H9 (cell line): ENCODE data around the gene BEST2. TPM values are rescaled to one million over a fixed set of nuclear protein-coding genes. Genes with fewer than 3 reads are reported as not detected.
A peak's percentile ranks its signal among the peaks of the same experiment; 100 is the strongest.

Source experiments
- DNase-seq: peaks from one replicate; pipeline ENCODE4 v3.0.0-alpha.2; 2017
- H2AFZ ChIP-seq: one replicate; pipeline ENCODE4 v1.6.1; 2013; ENCODE audit warnings: mild to moderate bottlenecking, low read length, control low read depth, moderate library complexity
- H2AK5ac ChIP-seq: 2 replicates; pipeline ENCODE4 v1.6.1; 2013; ENCODE audit warnings: low read length, control low read depth, mixed read lengths; ENCODE audit not compliant: insufficient read length
- H2BK120ac ChIP-seq: one replicate; pipeline ENCODE4 v1.6.1; 2013; ENCODE audit warnings: low read depth, mild to moderate bottlenecking, low read length, control low read depth, inconsistent platforms; ENCODE audit not compliant: poor library complexity, severe bottlenecking
- H2BK12ac ChIP-seq: 2 replicates; pipeline ENCODE4 v1.6.1; 2013; ENCODE audit warnings: low read length, control low read depth, mixed read lengths, low read depth; ENCODE audit not compliant: insufficient read length
- H2BK15ac ChIP-seq: 2 replicates; pipeline ENCODE4 v1.6.1; 2013; ENCODE audit warnings: low read depth, low read length, control low read depth
- H2BK20ac ChIP-seq: one replicate; pipeline ENCODE4 v1.6.1; 2013; ENCODE audit warnings: low read depth, mild to moderate bottlenecking, low read length, control low read depth, inconsistent platforms; ENCODE audit not compliant: poor library complexity, severe bottlenecking
- H2BK5ac ChIP-seq: 2 replicates; pipeline ENCODE4 v1.6.1; 2013; ENCODE audit warnings: low read length, control low read depth, mixed read lengths; ENCODE audit not compliant: insufficient read length
- H3K14ac ChIP-seq: 2 replicates; pipeline ENCODE4 v1.6.1; 2013; ENCODE audit warnings: low read length, control low read depth; ENCODE audit not compliant: insufficient read depth
- H3K18ac ChIP-seq: 2 replicates; pipeline ENCODE4 v1.6.1; 2013; ENCODE audit warnings: low read depth, mild to moderate bottlenecking, mixed read lengths, low read length, control low read depth; ENCODE audit not compliant: insufficient read length
- H3K23ac ChIP-seq: 2 replicates; pipeline ENCODE4 v1.6.1; 2013; ENCODE audit warnings: low read length, control low read depth, mixed read lengths, low read depth; ENCODE audit not compliant: insufficient read length
- H3K23me2 ChIP-seq: 2 replicates; pipeline ENCODE4 v1.6.1; 2013; ENCODE audit warnings: low read depth, mild to moderate bottlenecking, mixed read lengths, low read length, control low read depth; ENCODE audit not compliant: insufficient read length, poor library complexity, severe bottlenecking
- H3K27ac ChIP-seq: 2 replicates; pipeline ENCODE4 v1.5.1; 2013; ENCODE audit warnings: low read length, control low read depth, mixed read lengths, low read depth; ENCODE audit not compliant: insufficient read length
- H3K27me3 ChIP-seq: 2 replicates; pipeline ENCODE4 v1.6.1; 2013; ENCODE audit warnings: low read length, control low read depth, inconsistent platforms; ENCODE audit not compliant: insufficient read depth
- H3K4ac ChIP-seq: 2 replicates; pipeline ENCODE4 v1.6.1; 2013; ENCODE audit warnings: low read depth, mild to moderate bottlenecking, control low read depth, inconsistent platforms, low read length, moderate library complexity
- H3K4me1 ChIP-seq: 2 replicates; pipeline ENCODE4 v1.6.1; 2013; ENCODE audit warnings: low read length, control low read depth, inconsistent platforms; ENCODE audit not compliant: insufficient read depth
- H3K4me2 ChIP-seq: 2 replicates; pipeline ENCODE4 v1.6.1; 2013; ENCODE audit warnings: low read length, control low read depth, mixed read lengths; ENCODE audit not compliant: insufficient read length, insufficient read depth
- H3K56ac ChIP-seq: 2 replicates; pipeline ENCODE4 v1.6.1; 2013; ENCODE audit warnings: low read depth, mild to moderate bottlenecking, mixed read lengths, low read length, control low read depth; ENCODE audit not compliant: insufficient read length
- H3K79me1 ChIP-seq: 2 replicates; pipeline ENCODE4 v1.6.1; 2013; ENCODE audit warnings: low read depth, mild to moderate bottlenecking, moderate library complexity, low read length, control low read depth, inconsistent platforms; ENCODE audit not compliant: insufficient read depth, poor library complexity, severe bottlenecking
- H3K79me2 ChIP-seq: 2 replicates; pipeline ENCODE4 v1.6.1; 2013; ENCODE audit warnings: low read length, control low read depth, inconsistent platforms; ENCODE audit not compliant: insufficient read depth
- H3K9ac ChIP-seq: 2 replicates; pipeline ENCODE4 v1.6.1; 2013; ENCODE audit warnings: low read length, control low read depth, mixed read lengths; ENCODE audit not compliant: insufficient read length; ENCODE audit errors: extremely low read depth
- H3K9me3 ChIP-seq: one replicate; pipeline ENCODE4 v1.6.1; 2013; ENCODE audit warnings: low read depth, low read length, inconsistent platforms; ENCODE audit not compliant: control insufficient read depth
- H3T11ph ChIP-seq: one replicate; pipeline ENCODE4 v1.6.1; 2013; ENCODE audit warnings: mild to moderate bottlenecking, low read length, control low read depth, inconsistent platforms
- H4K20me1 ChIP-seq: one replicate; pipeline ENCODE4 v1.6.1; 2013; ENCODE audit not compliant: control insufficient read depth, insufficient read length, insufficient read depth
- H4K5ac ChIP-seq: 2 replicates; pipeline ENCODE4 v1.6.1; 2013; ENCODE audit warnings: low read depth, mild to moderate bottlenecking, mixed read lengths, low read length, control low read depth; ENCODE audit not compliant: insufficient read length
- H4K8ac ChIP-seq: replicated peaks from 2 replicates; pipeline ENCODE4 v1.6.1; 2013; ENCODE audit warnings: low read length, control low read depth, mixed read lengths, low read depth; ENCODE audit not compliant: insufficient read length
- H4K91ac ChIP-seq: 2 replicates; pipeline ENCODE4 v1.6.1; 2013; ENCODE audit warnings: low read depth, mild to moderate bottlenecking, moderate library complexity, mixed read lengths, low read length, control low read depth; ENCODE audit not compliant: insufficient read length
- H3K27ac Mint-ChIP-seq, 3 experiments: 2 replicates in 2 of 3; 3 replicates in 1 of 3; pipeline ENCODE4 v1.8.0; 2020 to 2021; ENCODE audit warnings: mixed read lengths in 3 of 3, mild to moderate bottlenecking in 1 of 3, moderate library complexity in 1 of 3
- H3K27me3 Mint-ChIP-seq: 2 replicates; pipeline ENCODE4 v1.8.0; 2021; ENCODE audit warnings: low read depth, mild to moderate bottlenecking, moderate library complexity, mixed read lengths
- H3K36me3 Mint-ChIP-seq, 3 experiments: 2 replicates in 2 of 3; 3 replicates in 1 of 3; pipeline ENCODE4 v1.8.0; 2020 to 2021; ENCODE audit warnings: low read depth in 3 of 3, mixed read lengths in 3 of 3; ENCODE audit not compliant: insufficient read depth in 1 of 3
- H3K4me1 Mint-ChIP-seq, 2 experiments: 2 replicates each; pipeline ENCODE4 v1.8.0; 2020; ENCODE audit warnings: mixed read lengths in 2 of 2
- H3K4me3 Mint-ChIP-seq, 2 experiments: 2 replicates in 1 of 2; 3 replicates in 1 of 2; pipeline ENCODE4 v1.8.0; 2020 to 2021; ENCODE audit warnings: mild to moderate bottlenecking in 2 of 2, mixed read lengths in 2 of 2, moderate library complexity in 1 of 2
- H3K9me3 Mint-ChIP-seq, 2 experiments: 2 replicates in 1 of 2; 3 replicates in 1 of 2; pipeline ENCODE4 v1.8.0; 2020; ENCODE audit warnings: mild to moderate bottlenecking in 2 of 2, mixed read lengths in 2 of 2, moderate library complexity in 1 of 2
- WGBS: extraction: QIAGEN DNeasy Blood & Tissue Kit; methylation state at CpG from one replicate; pipeline ENCODE4 v1.1.7; 2013; ENCODE audit warnings: missing lambda C conversion rate, low lambda C conversion rate, mixed read lengths; ENCODE audit not compliant: insufficient read length; ENCODE audit errors: extremely low coverage; 5-methylcytosine and 5-hydroxymethylcytosine counted together
- total RNA-seq: library from RNA; stranded (reverse); gene quantifications from 2 replicates; pipeline ENCODE4 v1.2.1, GENCODE V29; 2021
- TF ChIP-seq, protein P1 (sequence below): fragments of 200-600 bp; sonication (generic); conservative IDR thresholded peaks from 3 replicates; pipeline ENCODE4 v1.8.0; 2021; ENCODE audit warnings: antibody characterized with exemption, mild to moderate bottlenecking

The BEST2 gene
- total RNA-seq, 1 experiment from 2014 or later = 1.6 TPM

DNA sequence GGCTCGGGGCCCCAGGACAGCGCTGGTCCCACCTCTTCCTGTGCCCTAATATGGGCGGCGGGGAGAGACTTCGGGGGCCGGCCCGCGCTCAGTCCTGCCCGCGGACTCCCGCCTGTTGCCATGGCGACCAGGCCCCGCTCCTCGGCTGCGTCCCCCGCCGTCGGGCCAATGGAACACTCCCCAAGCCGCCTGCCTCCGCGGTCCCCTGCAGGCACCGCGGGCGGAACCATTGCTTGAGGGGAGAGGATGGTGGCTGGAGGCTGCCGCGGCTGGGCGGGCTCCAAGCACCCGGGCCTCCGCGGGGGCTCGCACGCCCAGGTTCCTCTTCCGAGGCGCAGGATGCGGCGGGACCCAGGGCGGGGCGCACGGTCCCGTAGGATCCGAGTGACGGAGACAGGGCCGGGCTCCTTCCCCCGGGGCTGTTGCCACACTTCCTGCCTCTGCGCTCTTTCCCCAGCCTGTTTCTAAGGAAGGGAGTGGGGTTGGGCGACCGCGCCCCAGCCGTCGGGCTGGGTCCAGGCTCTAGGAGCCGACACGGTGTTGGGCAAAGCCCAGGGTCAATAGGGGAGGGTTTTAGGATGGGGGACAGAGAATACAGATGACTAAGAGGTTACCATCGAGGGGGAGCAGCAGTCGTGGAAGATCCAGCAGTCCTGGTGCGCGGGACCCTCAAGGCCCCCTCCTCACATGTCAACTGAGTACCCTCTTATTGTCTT lies 38.5 kb downstream of the BEST2 start:
- H3K4ac ChIP-seq = no peak overlapping the region
- no peak overlapping the region for H2BK12ac ChIP-seq
- H2BK20ac ChIP-seq = no peak overlapping the region
- Mint-ChIP-seq H3K4me1 (peaks cover 31 to 32% of the 10 kb centered on the region in 2 experiments), H3K4me3 (peak overlapping the region; percentile 76 to 85), H3K36me3 (no peaks in the 10 kb centered on the region), H3K27me3 (peaks cover 8% of the 10 kb centered on the region), H3K9me3 (no peaks in the 10 kb centered on the region), H3K27ac (peak overlapping the region in 2 of 3 experiments; percentile 46 to 73; a peak in 4 of 7 replicates)
- no peak overlapping the region for H3K9ac ChIP-seq
- no peak overlapping the region for H2BK15ac ChIP-seq
- H3K4me1 ChIP-seq = peaks cover 2% of the 10 kb centered on the region; the same call in 1 of the 2 replicates
- H3K27ac ChIP-seq = no peak overlapping the region
- no peak overlapping the region for H3K23ac ChIP-seq
- H4K8ac ChIP-seq = no peak overlapping the region
- no peak overlapping the region for H3K56ac ChIP-seq
- no peaks in the 10 kb centered on the region for H3K9me3 ChIP-seq
- DNase-seq = peak; percentile 98
- H3K79me2 ChIP-seq = no peaks in the 10 kb centered on the region
- peaks cover 37% of the 10 kb centered on the region for H3K23me2 ChIP-seq
- no peak overlapping the region for H3T11ph ChIP-seq
- H4K5ac ChIP-seq = no peak overlapping the region
- no peak overlapping the region for H2AFZ ChIP-seq
- no peak overlapping the region for H2AK5ac ChIP-seq
- H3K18ac ChIP-seq = peak overlapping the region; percentile 70
- no CpG with 5 or more reads among the region's 56 CpGs for WGBS
- peak overlapping the region; percentile 48 for H3K4me2 ChIP-seq
- peak overlapping the region; percentile 58; the same call in 1 of the 2 replicates for H3K14ac ChIP-seq
- TF ChIP-seq, protein P1, sequence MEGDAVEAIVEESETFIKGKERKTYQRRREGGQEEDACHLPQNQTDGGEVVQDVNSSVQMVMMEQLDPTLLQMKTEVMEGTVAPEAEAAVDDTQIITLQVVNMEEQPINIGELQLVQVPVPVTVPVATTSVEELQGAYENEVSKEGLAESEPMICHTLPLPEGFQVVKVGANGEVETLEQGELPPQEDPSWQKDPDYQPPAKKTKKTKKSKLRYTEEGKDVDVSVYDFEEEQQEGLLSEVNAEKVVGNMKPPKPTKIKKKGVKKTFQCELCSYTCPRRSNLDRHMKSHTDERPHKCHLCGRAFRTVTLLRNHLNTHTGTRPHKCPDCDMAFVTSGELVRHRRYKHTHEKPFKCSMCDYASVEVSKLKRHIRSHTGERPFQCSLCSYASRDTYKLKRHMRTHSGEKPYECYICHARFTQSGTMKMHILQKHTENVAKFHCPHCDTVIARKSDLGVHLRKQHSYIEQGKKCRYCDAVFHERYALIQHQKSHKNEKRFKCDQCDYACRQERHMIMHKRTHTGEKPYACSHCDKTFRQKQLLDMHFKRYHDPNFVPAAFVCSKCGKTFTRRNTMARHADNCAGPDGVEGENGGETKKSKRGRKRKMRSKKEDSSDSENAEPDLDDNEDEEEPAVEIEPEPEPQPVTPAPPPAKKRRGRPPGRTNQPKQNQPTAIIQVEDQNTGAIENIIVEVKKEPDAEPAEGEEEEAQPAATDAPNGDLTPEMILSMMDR = no peak
- no peak overlapping the region for H2BK5ac ChIP-seq
- no peaks in the 10 kb centered on the region; the same call in 1 of the 2 replicates for H3K27me3 ChIP-seq
- no peaks in the 10 kb centered on the region for H3K79me1 ChIP-seq
- no peak overlapping the region for H2BK120ac ChIP-seq
- no peaks in the 10 kb centered on the region for H4K20me1 ChIP-seq
- H4K91ac ChIP-seq = no peak overlapping the region
